Hepatocyte (in vitro differentiated cells): ENCODE measurements around the gene SPRY1. TPM values are rescaled to one million over a fixed set of nuclear protein-coding genes. Genes with fewer than 3 reads are reported as not detected.

ENCODE experiments used
- DNase-seq: peaks from one replicate; pipeline ENCODE4 v3.0.0-alpha.2; 2016; ENCODE audit warnings: low spot score
- H2AFZ ChIP-seq: fragments of 200-600 bp; sonication (generic); 2 replicates; pipeline ENCODE4 v1.6.0; 2016; ENCODE audit warnings: antibody characterized with exemption, mild to moderate bottlenecking
- H3K27ac ChIP-seq: fragments of 200-600 bp; sonication (generic); 2 replicates; pipeline ENCODE4 v1.5.1; 2016; ENCODE audit warnings: mild to moderate bottlenecking
- H3K27me3 ChIP-seq: fragments of 200-600 bp; sonication (generic); 2 replicates; pipeline ENCODE4 v1.6.1; 2016
- H3K36me3 ChIP-seq: fragments of 200-600 bp; sonication (generic); replicated peaks from 2 replicates; pipeline ENCODE4 v1.5.1; 2016; ENCODE audit warnings: low read depth; ENCODE audit not compliant: insufficient read depth
- H3K4me1 ChIP-seq: fragments of 200-600 bp; sonication (generic); 2 replicates; pipeline ENCODE4 v1.5.1; 2016; ENCODE audit warnings: mild to moderate bottlenecking, moderate library complexity; ENCODE audit not compliant: insufficient read depth
- H3K4me2 ChIP-seq: fragments of 200-600 bp; sonication (generic); 2 replicates; pipeline ENCODE4 v1.6.0; 2016
- H3K4me3 ChIP-seq: fragments of 200-600 bp; sonication (generic); 2 replicates; pipeline ENCODE4 v1.5.1; 2016; ENCODE audit warnings: mild to moderate bottlenecking
- H3K79me2 ChIP-seq: fragments of 200-600 bp; sonication (generic); 2 replicates; pipeline ENCODE4 v1.6.0; 2017; ENCODE audit warnings: mild to moderate bottlenecking
- H3K9me2 ChIP-seq: fragments of 200-600 bp; sonication (generic); replicated peaks from 2 replicates; pipeline ENCODE4 v1.6.0; 2017; ENCODE audit warnings: mild to moderate bottlenecking; ENCODE audit not compliant: insufficient read depth
- H3K9me3 ChIP-seq: fragments of 200-600 bp; sonication (generic); 2 replicates; pipeline ENCODE4 v1.5.1; 2016; ENCODE audit warnings: low read depth, mild to moderate bottlenecking
- H4K20me1 ChIP-seq: fragments of 200-600 bp; sonication (generic); 2 replicates; pipeline ENCODE4 v1.6.0; 2016; ENCODE audit warnings: mild to moderate bottlenecking; ENCODE audit not compliant: insufficient read depth, poor library complexity, severe bottlenecking
- EZH2 ChIP-seq: fragments of 200-600 bp; sonication (generic); IDR thresholded peaks from 2 replicates; pipeline ENCODE4 v1.6.1; 2016; ENCODE audit warnings: antibody characterized with exemption, mild to moderate bottlenecking, borderline replicate concordance
- EZH2phosphoT487 ChIP-seq: fragments of 200-600 bp; sonication (generic); IDR thresholded peaks from one replicate; pipeline ENCODE4 v1.6.1; 2018; ENCODE audit warnings: antibody characterized with exemption, mild to moderate bottlenecking, low read depth, moderate library complexity; ENCODE audit not compliant: unreplicated experiment, severe bottlenecking
- WGBS: methylation state at CpG from one replicate; pipeline ENCODE4 v1.1.6; 2016; ENCODE audit warnings: low lambda C conversion rate; ENCODE audit errors: missing lambda C conversion rate; 5-methylcytosine and 5-hydroxymethylcytosine counted together
- polyA plus RNA-seq: library from polyadenylated mRNA; unstranded; fragments of >200 nt; fragmentation: Nextera tagmentation; extraction: Ambion mirVana; gene quantifications from 2 replicates; pipeline ENCODE4 v1.2.1, GENCODE V29; 2016
- total RNA-seq: library from RNA; depleted of rRNA; stranded (reverse); fragments of >200 nt; gene quantifications from 2 replicates; pipeline ENCODE4 v1.2.3, GENCODE V29; 2014
- TF ChIP-seq, protein P1 (sequence below): fragments of 200-600 bp; sonication (generic); IDR thresholded peaks from 2 replicates; pipeline ENCODE4 v1.5.1; 2016; ENCODE audit warnings: antibody characterized with exemption, mild to moderate bottlenecking; ENCODE audit not compliant: poor library complexity

Gene SPRY1
- total and polyA plus RNA-seq, 2 experiments from 2014 or later: 37.7 to 40.1 TPM

DNA sequence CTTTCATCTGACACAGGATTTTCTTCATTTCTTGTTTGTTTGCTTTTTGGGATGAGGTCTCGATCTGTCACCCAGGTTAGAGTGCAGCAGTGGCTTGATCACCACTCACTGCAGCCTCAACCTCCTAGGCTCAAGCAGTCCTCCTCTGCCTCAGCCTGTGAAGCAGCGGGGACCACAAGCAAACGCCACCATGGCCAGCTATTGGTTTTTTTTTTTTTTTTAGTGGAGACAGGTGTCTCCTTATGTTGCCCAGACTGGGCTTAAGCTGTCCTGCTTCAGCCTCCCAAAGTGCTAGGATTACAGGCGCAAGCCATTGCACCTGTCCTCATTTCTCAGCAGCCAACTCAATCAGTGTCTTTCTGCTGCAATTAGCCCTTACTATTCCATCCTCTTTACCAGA is 10.3 kb downstream of the SPRY1 start:
- WGBS: 87% methylated on average over 4 of the region's 4 CpGs
- Histone ChIP-seq H3K27me3 (no peaks in the 10 kb centered on the region), H3K27ac (no peak overlapping the region), H3K4me3 (no peak overlapping the region), H3K4me2 (no peak overlapping the region), H3K36me3 (no peaks in the 10 kb centered on the region), H2AFZ (no peak overlapping the region), H3K4me1 (peaks cover 8% of the 10 kb centered on the region), H3K9me2 (no peaks in the 10 kb centered on the region), H4K20me1 (no peaks in the 10 kb centered on the region), H3K79me2 (peaks cover 38% of the 10 kb centered on the region), H3K9me3 (no peaks in the 10 kb centered on the region)
- no peak for DNase-seq
- TF ChIP-seq, protein P1, sequence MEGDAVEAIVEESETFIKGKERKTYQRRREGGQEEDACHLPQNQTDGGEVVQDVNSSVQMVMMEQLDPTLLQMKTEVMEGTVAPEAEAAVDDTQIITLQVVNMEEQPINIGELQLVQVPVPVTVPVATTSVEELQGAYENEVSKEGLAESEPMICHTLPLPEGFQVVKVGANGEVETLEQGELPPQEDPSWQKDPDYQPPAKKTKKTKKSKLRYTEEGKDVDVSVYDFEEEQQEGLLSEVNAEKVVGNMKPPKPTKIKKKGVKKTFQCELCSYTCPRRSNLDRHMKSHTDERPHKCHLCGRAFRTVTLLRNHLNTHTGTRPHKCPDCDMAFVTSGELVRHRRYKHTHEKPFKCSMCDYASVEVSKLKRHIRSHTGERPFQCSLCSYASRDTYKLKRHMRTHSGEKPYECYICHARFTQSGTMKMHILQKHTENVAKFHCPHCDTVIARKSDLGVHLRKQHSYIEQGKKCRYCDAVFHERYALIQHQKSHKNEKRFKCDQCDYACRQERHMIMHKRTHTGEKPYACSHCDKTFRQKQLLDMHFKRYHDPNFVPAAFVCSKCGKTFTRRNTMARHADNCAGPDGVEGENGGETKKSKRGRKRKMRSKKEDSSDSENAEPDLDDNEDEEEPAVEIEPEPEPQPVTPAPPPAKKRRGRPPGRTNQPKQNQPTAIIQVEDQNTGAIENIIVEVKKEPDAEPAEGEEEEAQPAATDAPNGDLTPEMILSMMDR: no peak
- TF ChIP-seq EZH2 (no peak), EZH2phosphoT487 (no peak)

DNA sequence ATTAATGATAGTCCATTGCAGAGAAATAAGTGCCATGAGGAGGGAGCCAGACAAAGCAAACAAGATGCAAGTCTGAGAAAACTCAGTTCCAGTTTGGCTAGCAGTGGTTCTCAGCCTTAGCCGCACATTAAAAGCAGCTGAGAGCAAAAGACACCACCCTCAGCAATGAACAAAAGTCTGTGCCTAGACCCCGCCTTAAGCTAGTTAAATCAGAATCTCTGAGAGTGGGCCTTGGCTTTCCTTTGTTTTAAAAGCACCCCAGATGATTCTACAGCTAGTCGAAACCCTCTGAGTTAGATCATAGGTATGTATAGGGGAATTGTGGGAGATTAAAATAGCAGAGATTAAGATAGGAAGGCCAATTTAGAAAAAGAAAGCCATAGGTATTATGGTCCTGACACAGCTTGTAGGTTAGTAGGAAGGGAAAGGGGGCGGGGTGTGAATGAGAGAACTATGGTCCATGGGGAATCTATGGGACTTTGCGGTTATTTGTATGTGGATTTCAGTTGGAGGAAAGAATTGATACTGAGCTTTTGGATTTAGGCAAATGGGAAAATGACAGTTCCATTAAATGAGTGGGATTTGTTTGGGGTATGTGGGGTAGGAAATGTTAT is 12.0 kb downstream of the SPRY1 start:
- Histone ChIP-seq H3K9me2 (no peaks in the 10 kb centered on the region), H3K9me3 (no peaks in the 10 kb centered on the region), H3K79me2 (peaks cover 21% of the 10 kb centered on the region), H3K4me1 (peaks cover 14% of the 10 kb centered on the region), H3K4me2 (no peak overlapping the region), H3K27ac (no peak overlapping the region), H2AFZ (no peak overlapping the region), H3K4me3 (no peak overlapping the region), H3K36me3 (no peaks in the 10 kb centered on the region), H4K20me1 (no peaks in the 10 kb centered on the region), H3K27me3 (no peaks in the 10 kb centered on the region)
- WGBS: 91% methylated on average over 5 of the region's 5 CpGs
- DNase-seq: no peak
- TF ChIP-seq EZH2phosphoT487 (no peak), EZH2 (no peak)
- TF ChIP-seq, protein P1: no peak

DNA sequence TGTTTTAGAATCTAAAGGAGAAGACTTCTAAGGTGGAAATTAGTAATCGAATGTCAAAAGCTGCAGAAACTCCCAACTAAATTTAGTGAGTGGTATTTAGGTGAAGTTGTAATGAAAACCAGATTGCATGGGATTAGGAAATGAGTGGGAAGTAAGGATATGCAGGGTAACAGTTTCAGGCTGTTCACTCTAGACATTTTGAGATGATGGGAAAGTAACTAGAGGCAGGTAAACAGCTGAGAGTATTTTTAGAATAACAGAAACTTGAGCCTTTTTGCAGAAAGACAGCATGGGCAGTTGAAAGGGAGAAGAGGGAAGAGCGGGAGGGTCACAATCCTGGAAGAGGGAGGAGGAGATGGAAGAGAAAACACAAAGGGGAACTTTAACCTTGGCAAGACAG is 12.7 kb downstream of the SPRY1 start:
- Histone ChIP-seq H3K27me3 (no peaks in the 10 kb centered on the region), H3K9me3 (no peaks in the 10 kb centered on the region), H3K4me1 (peaks cover 17% of the 10 kb centered on the region), H3K79me2 (peaks cover 14% of the 10 kb centered on the region), H2AFZ (no peak overlapping the region), H4K20me1 (no peaks in the 10 kb centered on the region), H3K9me2 (no peaks in the 10 kb centered on the region), H3K36me3 (no peaks in the 10 kb centered on the region), H3K4me2 (no peak overlapping the region), H3K27ac (no peak overlapping the region), H3K4me3 (no peak overlapping the region)
- TF ChIP-seq, protein P1: no peak
- TF ChIP-seq EZH2phosphoT487 (no peak), EZH2 (no peak)
- no peak for DNase-seq
- WGBS: 90% methylated on average over 2 of the region's 2 CpGs
